HG03571 (cell line): Measurements from ENCODE around the gene APMAP.

ENCODE experiments used
- ATAC-seq: cut with Tn5 transposase; IDR thresholded peaks from one replicate; pipeline ENCODE4 v1.9.1; 2021; ENCODE audit not compliant: unreplicated experiment

APMAP gene

DNA sequence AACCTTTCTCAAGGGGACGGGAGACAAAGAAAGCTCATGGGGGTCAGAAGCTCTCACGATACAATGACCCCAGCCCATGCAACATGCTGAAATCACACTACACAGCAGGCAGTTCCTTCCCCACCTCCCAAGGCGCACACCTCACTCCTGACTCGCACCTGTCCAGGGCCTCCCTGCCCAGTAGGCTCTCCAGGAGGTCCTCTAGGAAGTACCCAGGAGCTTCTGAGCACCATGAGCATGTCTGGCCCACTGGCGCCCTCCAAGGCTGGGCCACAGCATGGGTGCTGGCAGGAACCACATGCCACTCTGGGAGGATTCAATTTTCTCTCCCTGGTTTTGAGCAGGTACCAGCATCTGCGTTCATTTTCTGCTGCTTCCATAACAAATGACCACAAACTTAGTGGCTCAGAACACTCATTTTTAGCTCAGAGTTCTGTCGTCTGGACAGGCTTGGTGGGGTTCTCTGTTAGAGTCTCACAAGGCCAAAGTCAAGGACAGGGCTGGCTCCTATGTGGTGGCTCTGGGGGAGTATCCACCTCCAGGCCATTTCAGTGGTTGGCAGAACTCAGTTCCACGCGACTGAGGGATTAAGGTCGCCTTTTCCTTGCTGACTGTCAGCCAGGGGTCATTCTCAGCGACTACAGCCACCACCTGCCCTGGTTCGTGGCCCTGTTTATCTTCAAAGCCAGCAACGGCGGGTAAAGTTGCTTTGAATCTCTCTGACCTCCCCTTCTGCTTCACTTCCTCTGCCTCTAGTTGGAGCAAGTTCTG, 32.7 kb upstream of the APMAP start:
- no peak for ATAC-seq

- ATAC-seq: no peak
These were observed 31.6 kb upstream of the APMAP start for GRCh38 chr20:25024171-25024570.

DNA sequence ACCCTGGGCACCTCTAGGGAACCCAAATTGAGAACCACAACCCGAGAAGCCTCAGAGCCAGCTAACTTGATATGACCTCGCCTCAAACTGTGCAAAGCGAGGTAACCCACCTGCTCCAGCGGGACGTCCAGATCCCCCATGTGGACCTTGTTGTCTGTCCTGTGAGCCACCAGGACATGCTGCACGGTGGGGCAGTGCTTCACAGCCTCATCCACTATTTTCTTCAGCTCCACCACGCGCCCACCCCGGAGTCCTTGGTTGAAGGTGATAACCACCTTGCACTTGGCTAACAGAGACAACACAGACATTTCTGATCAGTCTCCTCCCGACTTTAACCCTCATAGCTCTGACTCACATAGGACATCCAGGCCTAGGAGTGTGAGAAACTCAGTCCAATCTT, 30.8 kb upstream of the APMAP start:
- no peak for ATAC-seq

DNA sequence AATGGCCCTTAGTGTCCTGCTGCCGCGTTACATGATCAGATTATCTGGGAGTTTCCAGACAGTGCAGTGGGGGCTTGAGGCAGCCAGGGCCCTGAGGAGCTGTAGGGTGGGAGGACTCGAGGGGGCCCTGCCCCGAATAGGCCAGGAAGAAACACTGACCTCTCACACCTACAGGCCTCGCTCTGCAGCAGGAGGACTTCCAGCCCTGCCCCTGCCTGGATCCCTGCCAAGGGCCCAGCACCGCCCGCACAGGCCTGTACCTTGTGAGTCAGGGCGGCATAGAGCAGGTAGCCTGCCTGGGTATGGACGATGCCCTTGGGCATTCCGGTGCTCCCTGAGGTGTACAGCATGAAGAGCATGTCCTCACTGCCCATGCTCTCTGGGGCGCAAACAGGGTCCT, 30.1 kb upstream of the APMAP start:
- ATAC-seq: no peak

DNA sequence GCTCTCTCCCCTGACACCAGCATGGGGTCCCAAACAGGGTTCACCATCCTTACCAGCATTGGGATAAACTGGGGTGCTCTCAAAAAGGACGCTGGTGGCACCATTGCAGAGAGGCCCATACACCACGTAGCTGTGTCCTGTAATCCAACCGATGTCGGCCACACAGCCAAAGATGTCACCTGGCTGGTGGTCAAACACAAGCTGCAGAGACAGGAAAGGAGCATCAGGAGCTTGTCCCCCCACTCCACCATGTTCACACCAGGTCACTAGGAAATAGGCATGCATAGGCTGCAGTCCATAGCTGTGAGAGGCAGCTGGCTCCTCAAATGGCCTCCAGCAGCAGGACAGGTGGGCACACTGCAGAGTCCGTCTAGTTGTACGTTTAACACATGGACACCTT, 28.8 kb upstream of the APMAP start:
- ATAC-seq: no peak

- ATAC-seq: no peak
These were observed 28.4 kb upstream of the APMAP start for GRCh38 chr20:25020901-25021301.

- ATAC-seq: no peak
These were observed 27.8 kb upstream of the APMAP start for GRCh38 chr20:25020345-25020744.

- ATAC-seq: no peak
These were observed 27.0 kb upstream of the APMAP start for GRCh38 chr20:25019381-25020155.

GRCh38 chr20:25018841-25019240, 26.3 kb upstream of the APMAP start:
- ATAC-seq: no peak

DNA sequence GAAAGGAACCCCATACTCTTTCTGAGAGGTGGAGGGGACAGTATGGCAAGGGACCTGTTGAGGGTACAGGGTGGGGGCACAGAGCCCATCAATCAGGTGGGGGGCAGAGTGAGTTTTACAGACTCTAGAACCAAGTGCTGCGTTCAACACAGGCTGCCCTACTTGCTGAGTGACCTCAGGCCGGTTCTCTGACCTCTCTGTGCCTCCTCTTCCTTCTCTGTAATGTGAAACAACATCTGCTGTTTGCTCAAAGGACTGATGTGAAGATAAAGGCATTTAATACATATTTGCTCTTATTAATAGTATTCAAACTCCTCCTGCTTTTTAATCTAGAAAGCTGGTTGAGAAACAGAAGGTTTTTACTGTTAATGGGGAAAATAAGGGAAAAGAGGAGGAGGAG, 25.9 kb upstream of the APMAP start:
- no peak for ATAC-seq

GRCh38 chr20:25017257-25017803, 24.8 kb upstream of the APMAP start:
- ATAC-seq: no peak

GRCh38 chr20:25016471-25016870, 23.9 kb upstream of the APMAP start:
- ATAC-seq: no peak

- no peak for ATAC-seq
These were observed 23.4 kb upstream of the APMAP start for GRCh38 chr20:25015986-25016385.

DNA sequence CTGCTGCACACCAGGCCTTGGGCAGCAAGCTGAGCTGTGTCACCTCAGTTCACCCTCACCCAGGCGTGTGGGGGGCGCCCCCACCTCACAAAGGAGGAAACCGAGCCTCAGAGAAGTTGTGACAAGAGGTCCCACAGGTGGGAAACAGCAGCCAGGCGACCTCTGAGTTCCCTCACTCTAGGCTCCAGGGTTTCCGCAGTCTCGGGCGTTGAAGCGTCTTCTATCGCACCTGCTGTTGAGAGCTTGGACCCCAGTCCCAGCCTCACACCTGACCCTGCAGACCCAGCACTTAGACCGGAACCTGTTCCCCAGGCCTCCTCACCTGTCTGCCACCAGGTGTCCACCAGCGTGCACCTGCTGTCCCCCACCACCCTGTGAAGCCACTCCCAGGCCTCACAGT, 22.3 kb upstream of the APMAP start:
- no peak for ATAC-seq

DNA sequence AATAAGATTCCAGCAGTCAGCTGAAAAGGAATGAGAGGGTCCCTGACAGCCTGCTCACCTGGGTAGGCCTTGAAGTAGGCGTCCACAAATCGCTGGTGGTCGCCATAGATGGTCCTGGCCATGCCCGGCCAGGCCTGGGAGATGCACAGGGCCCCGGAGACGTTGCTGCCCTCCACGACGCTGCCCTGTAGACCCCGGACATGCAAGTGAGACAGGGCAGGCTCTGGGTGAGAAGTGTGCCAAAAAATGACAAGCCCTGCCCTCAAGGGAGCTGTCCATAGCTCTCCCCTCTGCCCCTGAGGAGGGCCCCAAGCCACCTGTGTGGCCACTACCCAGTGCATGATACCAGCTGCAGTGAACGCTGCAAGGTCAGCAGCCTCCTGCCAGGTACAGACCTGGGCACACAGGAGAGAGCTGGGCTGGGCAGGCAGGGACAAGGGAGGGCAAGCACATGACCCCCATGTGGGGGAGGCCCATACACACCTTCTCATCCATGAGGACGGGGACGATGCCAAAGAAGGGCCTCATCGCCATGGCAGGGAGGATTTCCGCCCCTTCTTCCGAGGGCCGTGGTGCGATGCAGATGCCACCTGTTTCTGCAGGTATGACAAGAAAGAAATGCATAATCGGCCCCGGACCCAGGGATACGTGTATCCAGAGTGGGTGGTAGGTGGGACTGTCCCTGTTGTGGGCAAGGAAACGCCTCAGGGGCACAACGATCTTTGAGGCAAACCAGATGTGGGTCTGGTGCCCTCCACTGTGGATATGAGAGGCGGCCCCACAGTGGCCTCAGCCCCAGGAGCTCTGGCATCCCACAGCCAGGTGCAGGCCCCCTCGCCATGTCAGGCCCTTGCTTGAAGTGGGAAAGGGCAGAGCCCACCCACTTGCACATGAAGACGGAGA, 21.2 kb upstream of the APMAP start:
- no peak for ATAC-seq

DNA sequence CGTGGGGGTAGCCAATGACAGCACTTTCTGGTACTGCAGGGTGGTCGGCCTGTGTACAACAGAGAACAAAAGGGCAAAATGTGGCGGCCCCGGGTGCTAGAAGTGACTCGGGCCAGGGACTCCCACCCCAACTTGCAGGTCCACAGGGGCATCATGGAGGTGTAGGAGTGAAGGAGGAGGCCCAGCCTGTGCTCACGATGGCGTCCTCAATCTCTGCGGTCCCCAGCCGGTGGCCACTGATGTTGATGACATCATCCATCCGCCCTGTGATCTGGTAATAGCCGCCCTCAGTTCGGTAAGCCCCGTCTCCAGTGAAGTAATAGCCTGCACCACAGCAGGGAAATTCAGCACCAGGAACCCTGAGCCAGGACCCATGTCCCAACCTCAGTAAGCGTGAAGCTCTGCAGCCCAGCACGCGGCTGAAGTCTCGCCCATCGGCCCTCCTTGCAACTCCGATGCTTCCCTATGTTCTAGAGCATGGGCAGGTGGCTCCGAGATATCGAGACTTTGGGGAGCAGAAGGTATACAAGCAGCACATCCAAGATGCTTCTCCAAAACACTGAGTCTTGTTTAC, 20.2 kb upstream of the APMAP start:
- no peak for ATAC-seq

DNA sequence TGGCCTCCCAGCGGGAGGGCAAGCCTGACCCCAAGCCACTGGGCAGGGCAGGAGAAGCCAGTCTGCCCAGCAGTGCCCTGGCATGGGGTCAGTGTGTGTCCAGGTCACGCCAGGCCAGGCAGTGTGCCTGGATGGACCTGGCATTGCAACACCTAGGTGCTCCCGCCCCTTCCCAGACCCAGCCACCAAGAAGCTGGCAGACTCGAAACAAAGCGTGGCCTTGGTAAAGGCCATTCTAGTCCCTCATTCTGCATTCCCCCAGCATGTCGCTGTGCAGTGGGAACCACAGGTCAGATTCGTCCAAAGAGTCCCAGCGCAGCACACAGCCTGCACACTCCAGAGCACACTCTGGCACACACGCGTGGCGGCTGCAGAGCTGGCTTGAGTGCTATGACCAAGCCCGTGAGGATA, 19.3 kb upstream of the APMAP start:
- ATAC-seq: no peak

- ATAC-seq: no peak
These were observed 18.7 kb upstream of the APMAP start for GRCh38 chr20:25011261-25011660.

DNA sequence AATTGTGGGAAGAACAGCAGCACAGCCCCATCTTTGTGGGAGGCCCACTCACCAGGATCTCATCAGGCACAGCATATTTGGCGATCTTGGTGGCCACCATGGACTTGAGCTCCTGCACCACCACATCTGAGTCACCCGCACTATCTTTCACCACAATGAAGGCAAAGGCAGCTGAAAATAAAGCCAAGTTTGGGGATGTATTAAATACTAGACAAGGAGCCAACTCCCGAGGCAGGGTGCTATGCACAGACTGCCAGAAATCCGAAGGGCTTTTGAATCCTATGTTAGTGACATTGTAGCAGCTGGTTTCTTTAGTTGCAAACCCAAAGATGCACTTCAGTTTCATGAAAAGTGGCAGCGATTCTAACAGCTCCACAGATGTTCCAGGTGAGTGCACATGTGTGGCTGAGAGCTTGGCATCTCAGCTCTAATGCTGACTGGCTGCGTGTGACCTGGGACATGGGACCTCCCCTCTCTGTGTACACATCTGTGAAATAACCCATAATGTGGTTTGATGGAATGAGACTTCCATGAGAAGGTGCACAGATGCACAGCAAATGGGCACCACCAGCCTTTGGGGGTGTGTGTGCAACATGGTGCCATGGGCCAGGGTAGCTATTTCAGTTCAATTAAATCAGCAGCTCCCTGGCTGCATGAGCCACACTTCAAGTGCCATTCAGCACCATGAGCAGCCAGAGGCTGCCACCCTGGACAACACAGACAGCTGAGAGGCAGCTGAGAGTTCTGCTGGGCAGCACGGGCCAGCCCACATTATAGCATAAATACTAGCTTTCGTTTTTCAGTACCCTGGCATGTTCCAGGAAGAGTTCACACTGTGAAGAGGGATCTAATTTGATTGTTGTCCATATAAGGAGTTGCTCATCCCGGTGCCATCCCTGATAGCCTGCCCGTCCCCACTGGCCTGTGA, 16.9 kb upstream of the APMAP start:
- ATAC-seq: no peak
